NCI-H187 (cell line): ENCODE measurements around the gene TLE6.
"Not testable (repeated sequence)": the region's sequence is repeated elsewhere in the genome, so short reads cannot be mapped to it uniquely, and the experiment has no call there.

Source experiments
- DNase-seq, 2 experiments: peaks; one replicate each; lab custom pipeline; 2025; lab: John Stamatoyannopoulos, UW

The TLE6 gene

GRCh38 chr19:3029065-3029923, 51.9 kb downstream of the TLE6 start, which contains the start of gene TLE2:
TSS of gene TLE2 (minus strand) at chr19:3029280. CDS start at chr19:3028904, 376 bp downstream.
- DNase-seq: no peak

DNA sequence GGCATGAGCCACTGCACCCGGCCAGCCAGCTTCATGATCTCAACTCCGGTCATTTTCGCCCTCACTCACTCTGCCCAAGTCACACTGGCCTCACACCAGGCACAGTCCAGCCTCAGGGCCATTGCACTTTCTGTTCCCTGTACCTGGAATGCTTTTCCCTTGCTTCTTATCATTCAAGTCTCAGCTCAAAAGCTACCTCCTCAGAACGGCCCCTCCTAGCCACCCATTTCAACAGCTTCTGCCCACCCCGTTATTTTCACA, 54.2 kb downstream of the TLE6 start:
- no peak for DNase-seq

- no peak for DNase-seq
Observed at GRCh38 chr19:3033595-3034405, 56.4 kb downstream of the TLE6 start.

DNA sequence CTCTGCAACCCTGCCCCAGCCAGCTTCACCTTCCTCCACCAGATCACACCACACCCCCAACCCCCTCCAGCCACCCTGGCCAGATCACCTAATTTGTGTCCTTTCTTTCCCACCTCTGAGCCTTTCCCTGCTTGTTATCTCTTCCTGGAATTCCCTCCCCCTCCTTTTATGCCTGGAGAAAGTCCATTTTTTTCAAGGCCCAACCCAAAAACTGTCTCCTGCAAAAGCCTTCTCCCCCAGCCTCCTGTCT, 57.0 kb downstream of the TLE6 start:
- DNase-seq: no peak

GRCh38 chr19:3034656-3035541, 57.5 kb downstream of the TLE6 start:
- DNase-seq: no peak

GRCh38 chr19:3035542-3036118, 58.3 kb downstream of the TLE6 start:
- peak; percentile 98 for DNase-seq

DNA sequence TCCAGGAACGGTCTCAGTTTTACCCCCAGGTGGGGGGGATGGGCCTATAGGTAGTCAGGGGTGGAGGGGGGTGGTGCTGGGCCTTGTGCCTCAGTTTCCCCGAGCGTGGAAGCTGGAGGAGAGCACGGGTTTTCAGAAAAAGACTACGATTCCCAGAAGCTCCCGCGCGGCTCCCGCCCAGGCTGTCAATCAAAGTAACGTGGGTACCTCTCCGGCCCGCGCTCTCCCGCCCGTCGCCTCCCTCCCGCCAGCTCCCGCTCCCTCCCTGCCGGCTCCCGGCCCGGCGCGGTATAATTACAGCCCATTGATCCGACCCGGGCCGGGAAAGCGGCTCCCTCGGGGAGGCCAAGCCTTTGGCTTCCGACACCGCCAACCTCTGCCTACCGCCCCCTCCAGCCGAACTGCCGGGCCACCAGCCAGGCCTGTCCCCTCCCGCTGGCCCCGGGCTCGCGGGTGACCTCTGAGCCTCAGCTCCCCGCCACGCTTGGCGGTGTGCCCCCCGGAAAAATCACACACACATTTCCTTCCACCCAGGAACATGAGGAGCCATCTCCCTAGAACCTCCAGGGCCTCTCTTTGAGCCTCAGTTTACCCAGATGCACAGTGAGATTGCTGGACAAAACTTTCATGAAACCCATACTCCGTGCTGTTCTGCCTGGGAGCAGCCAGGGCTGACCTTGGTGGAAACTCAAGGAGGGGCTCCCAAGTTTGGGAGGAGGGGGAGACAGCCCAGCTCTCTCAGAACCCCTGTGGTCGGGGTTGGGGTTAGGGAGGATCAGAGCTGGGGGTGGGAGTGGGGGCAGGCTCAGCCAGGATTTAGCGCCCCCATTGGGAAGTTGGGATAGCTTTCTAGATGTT, 59.0 kb downstream of the TLE6 start:
- peak; percentile 95 to 96 for DNase-seq

DNA sequence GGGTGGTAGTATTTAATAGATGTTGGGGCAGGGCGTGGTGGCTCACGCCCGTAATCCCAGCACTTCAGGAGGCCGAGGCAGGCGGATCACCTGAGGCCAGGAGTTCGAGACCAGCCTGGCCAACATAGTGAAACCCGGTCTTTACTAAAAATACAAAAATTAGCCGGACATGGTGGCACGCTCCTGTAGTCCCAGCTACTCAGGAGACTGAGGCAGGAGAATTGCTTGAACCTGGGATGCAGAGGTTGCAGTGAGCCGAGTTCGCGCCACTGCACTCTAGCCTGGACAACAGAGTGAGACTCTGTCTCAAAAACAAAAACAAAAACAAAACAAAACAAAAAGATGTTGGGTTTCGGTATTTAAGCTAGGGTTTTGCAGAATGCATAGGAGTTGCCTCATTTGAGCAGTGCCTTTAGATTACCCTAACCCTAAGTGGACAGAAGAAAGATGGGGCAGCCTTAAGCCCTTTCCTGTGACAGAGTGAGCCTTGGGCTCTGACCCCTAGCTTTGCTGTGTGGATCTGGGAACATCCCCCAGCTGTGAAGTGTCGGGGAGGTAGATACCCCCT, 59.7 kb downstream of the TLE6 start:
- DNase-seq: not testable (repeated sequence)

DNA sequence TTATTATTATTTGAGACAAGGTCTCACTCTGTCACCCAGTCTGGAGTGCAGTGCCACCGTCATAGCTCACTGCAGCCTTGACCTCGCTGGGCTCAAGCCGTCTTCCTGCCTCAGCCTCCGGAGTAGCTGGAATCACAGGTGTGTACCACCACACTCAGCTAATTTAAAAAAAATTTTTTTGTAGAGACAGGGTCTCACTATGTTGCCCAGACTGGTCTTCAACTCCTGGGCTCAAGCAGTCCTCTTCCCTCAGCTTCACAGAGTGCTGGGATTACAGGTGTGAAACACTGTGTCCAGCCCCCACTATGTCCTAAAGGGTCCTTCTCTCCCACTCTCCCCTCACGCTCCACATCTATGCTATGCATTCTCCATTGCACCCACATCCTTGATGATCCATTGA, 60.9 kb downstream of the TLE6 start:
- DNase-seq: no peak

GRCh38 chr19:3039125-3039524, 61.8 kb downstream of the TLE6 start:
- no peak for DNase-seq

DNA sequence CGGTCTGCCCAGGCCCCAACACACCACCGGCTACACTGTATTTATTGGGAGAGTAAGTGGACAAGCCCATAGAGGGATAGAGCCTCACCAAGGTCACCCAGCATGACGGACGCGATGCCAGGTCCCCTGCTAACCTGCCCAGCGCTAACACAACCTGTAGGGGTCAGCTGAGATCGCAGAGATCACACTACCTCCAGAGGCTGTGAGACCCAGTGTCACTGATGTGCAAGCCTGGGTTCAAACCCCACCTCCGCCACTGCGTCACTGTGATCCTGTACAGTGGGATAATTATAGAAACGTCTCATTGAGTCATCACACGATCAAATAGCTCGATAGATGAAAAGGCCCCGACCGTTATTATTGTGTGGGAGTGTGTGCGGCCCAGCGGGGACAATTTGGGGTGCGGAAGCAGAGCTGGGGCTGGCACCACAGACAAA, 62.3 kb downstream of the TLE6 start:
- no peak for DNase-seq

- DNase-seq: no peak
Observed at GRCh38 chr19:3041327-3041726, 64.0 kb downstream of the TLE6 start.

GRCh38 chr19:3041761-3042620, 64.6 kb downstream of the TLE6 start:
- no peak for DNase-seq

GRCh38 chr19:3042621-3043267, 65.4 kb downstream of the TLE6 start:
- no peak for DNase-seq
